GM15510 (cell line): Measurements from ENCODE around the gene EZH1.

Source experiments
- POLR2A ChIP-seq: IDR thresholded peaks from 3 replicates; pipeline ENCODE4 v1.6.1; 2011; ENCODE audit warnings: borderline replicate concordance; ENCODE audit not compliant: insufficient read length; ENCODE audit errors: extremely low read depth

The EZH1 gene

DNA sequence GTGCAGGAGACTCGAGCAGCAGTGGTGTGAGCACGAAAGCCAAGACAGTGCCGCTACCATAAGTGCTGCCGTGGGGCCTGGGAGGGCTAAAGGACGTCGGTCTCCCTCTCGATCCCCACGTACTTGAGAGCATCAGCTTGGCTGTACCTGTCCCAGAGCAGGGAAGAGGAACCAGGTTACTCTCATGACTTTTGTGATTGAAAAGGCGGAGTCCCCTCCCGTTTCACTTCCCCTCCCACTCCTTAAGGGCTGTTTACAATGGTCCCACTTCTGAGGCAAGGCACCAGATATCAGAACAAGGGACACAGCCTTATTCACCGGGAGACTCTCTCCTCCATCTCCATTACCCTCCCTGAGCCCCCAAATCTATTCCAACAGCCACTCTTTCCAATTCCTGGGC is 42.4 kb downstream of the EZH1 start:
- TF ChIP-seq POLR2A = no peak

DNA sequence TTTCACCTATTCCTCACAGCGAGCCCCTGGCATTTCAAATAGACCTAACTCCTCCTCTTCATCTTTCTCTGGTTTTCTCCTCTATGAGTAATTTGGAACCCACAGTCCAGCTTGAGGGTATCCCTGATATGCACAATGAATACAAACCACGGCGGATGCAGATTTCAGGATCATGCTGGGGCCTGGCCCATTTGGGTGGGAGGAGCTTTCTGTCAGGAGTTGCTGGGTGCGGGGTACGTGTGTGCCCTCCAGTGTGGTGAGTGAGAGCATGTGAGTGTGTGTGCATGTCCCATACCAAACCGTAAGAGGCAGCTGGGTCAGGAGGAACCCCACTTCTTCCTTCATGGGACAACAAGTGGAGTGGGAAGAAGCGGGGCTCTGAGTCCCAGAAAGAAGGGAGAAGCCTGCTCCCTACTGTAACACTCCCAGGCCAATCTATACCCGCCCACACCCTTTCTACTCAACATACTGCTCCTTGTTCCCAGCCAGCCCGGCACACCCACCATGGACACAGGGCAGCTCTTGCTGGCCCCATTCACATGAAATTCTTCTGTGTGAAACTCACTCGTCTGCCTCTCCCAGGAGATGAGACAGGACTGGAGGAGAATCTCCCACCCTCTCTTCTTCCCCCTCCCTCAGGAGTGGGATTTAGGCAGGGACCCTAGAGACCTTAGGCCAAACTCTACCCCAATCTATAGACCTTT is 44.1 kb downstream of the EZH1 start:
- no peak for TF ChIP-seq POLR2A

GRCh38 chr17:42699415-42699740 is 45.5 kb downstream of the EZH1 start:
- no peak for TF ChIP-seq POLR2A

GRCh38 chr17:42698736-42699414 is 46.0 kb downstream of the EZH1 start:
- TF ChIP-seq POLR2A = no peak

DNA sequence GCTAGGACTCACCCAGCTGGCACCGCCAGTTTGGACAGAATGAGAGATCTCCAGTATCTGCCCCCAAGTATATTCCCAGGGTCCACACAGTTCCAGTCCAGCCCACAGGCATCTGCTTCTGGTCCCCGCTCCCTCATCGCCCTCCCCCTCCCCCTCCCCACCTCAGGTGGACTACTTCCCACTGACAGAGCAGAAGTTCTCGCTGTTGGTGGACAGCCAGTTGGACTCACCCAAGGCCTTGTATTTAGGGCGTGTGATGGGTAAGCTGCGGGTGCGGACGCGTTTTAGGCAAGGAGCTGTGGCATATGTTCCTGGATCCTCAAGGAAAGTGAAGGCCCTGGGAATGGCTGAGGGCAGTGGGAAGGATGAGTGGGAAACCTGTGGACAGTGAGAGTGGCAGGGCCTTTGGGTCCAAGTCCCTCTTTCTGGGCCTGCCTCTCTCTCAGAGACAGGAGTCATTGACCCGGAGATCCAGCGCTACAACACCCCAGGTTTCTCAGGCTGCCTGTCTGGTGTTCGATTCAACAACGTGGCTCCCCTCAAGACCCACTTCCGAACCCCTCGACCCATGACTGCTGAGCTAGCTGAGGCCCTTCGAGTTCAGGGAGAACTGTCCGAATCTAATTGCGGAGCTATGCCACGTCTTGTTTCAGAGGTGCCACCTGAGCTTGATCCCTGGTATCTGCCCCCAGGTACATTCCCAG is 47.6 kb downstream of the EZH1 start:
- no peak for TF ChIP-seq POLR2A

DNA sequence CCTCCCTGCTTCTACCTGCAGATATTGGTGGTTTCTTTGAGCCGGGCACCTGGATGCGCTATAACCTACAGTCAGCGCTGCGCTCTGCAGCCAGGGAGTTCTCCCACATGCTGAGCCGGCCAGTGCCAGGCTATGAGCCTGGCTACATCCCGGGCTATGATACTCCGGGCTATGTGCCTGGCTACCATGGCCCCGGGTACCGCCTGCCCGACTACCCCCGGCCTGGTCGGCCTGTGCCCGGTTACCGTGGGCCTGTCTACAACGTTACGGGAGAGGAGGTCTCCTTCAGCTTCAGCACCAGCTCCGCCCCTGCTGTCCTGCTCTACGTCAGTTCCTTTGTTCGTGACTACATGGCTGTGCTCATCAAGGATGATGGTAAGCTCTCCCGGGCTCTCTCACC is 49.3 kb downstream of the EZH1 start:
- TF ChIP-seq POLR2A = no peak

GRCh38 chr17:42694524-42694923 is 50.3 kb downstream of the EZH1 start:
- no peak for TF ChIP-seq POLR2A

- no peak for TF ChIP-seq POLR2A
These were observed 52.4 kb downstream of the EZH1 start for GRCh38 chr17:42692489-42692888.

GRCh38 chr17:42691021-42691545 is 53.8 kb downstream of the EZH1 start:
- TF ChIP-seq POLR2A = no peak

GRCh38 chr17:42690596-42690995 is 54.2 kb downstream of the EZH1 start:
- no peak for TF ChIP-seq POLR2A

- no peak for TF ChIP-seq POLR2A
These were observed 57.0 kb downstream of the EZH1 start for GRCh38 chr17:42687707-42688320.

DNA sequence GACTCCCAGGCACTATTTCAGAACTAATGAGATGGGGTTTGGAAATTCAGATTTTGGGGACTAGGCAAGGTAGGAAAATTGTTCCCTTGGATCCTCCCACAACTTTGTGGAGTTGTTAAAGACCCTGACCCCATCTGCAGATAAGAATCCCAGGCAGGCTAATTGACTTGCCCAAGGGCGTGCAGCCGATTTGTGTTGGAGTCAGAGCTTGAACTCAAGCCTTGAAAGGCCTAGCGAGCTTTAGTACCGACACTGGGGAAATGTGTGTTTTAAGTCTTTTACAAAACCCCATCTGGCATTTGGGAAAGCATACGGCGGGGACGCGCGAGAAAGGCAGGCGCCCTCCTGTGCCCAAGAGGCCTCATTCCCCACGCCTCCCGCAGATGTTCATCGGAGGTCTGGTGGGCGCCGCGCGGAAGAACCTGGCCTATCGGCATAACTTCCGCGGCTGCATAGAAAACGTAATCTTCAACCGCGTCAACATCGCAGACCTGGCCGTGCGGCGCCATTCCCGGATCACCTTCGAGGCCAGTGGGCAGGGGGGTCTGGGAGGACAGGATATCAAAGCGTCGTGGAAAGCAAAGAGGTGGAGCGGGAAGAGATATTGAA is 58.2 kb downstream of the EZH1 start:
- TF ChIP-seq POLR2A = no peak

DNA sequence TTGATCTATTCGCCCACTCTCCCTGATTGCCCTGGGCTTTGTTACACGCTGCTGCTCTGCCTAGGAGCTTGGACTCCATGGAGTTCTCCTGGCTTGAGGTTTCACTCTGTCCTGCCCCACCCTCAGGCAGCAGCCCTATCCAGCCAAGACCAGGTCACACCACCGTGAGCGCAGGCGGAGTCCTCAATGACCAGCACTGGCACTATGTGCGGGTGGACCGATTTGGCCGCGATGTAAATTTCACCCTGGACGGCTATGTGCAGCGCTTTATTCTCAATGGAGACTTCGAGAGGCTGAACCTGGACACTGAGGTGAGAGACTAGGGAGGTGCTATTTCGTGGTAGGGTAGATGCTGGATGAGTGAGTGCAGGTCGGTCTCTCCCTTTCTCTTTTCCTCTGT is 59.0 kb downstream of the EZH1 start:
- no peak for TF ChIP-seq POLR2A

- TF ChIP-seq POLR2A = no peak
These were observed 59.8 kb downstream of the EZH1 start for GRCh38 chr17:42684929-42685556.
